Measurements from ENCODE around the gene CD276.

CD276 gene

DNA sequence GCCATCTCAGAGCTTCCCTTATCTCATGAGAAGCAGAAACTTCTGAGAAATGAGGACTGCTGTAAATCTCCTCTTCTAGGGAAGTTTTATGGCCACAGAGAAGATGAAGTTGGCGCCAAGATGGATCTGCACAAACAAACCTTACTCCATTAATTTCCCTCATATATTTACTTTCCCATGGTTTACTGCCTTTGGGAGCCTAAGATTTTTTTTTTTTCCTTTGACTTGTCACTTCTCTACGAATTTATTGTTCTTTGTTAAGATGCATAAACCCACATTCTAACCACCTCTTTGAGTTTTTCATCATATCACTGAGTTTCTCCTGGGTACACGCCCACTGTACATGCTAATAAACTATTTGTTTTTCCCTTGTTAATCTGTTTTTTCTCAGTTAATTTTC lies 29.5 kb upstream of the CD276 start:
- Histone ChIP-seq H3K4me3 (ENCODE audit: low read depth, low read length) (no peak overlapping the region), H3K27ac (no peak overlapping the region), H3K27me3 (replicated peaks) (no peaks in the 10 kb centered on the region), H3K36me3 (replicated peaks) (no peaks in the 10 kb centered on the region)
- DNase-seq, result no peak
- in situ Hi-C loops (cut with HindIII; ENCODE audit: low pct_ligation_motif_present, low sequenced_read_pairs), result no loop called here
- TF ChIP-seq CTCF (IDR thresholded peaks at IDR 0.05; ENCODE audit: low read depth, low read length, missing control alignments), result no peak

GRCh38 chr15:73655724-73656123 lies 28.5 kb upstream of the CD276 start:
- no peak for TF ChIP-seq CTCF (IDR thresholded peaks at IDR 0.05; ENCODE audit: low read depth, low read length, missing control alignments)
- Histone ChIP-seq H3K27ac (no peak overlapping the region), H3K4me3 (ENCODE audit: low read depth, low read length) (no peak overlapping the region), H3K27me3 (replicated peaks) (no peaks in the 10 kb centered on the region), H3K36me3 (replicated peaks) (no peaks in the 10 kb centered on the region)
- no peak for DNase-seq
- in situ Hi-C loops (cut with HindIII; ENCODE audit: low pct_ligation_motif_present, low sequenced_read_pairs), result no loop called here

DNA sequence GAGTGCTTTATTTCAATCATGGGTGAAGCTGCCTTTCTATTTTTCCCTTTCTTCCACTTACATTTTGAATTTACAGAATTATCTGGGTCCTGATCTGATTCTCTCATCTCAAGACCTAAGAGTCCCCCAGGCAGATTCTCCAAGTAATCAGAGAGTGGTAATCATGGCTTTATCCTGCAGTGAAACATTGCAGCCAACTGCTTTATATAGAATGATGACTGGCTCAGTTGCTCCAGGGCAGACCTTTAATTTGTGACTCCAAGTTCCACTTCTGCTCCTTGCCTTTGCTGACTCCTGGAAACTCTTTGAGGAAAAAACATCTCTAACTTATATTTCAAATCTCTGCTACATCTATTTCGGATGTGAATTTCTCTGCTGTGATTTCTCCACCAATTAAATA lies 25.5 kb upstream of the CD276 start:
- H3K27me3 ChIP-seq (replicated peaks), result no peaks in the 10 kb centered on the region
- H3K27ac ChIP-seq, result no peak overlapping the region
- in situ Hi-C loops (cut with HindIII; ENCODE audit: low pct_ligation_motif_present, low sequenced_read_pairs), result no loop called here
- DNase-seq, result no peak
- no peak overlapping the region for H3K4me3 ChIP-seq (ENCODE audit: low read depth, low read length)
- no peak for TF ChIP-seq CTCF (IDR thresholded peaks at IDR 0.05; ENCODE audit: low read depth, low read length, missing control alignments)
- no peaks in the 10 kb centered on the region for H3K36me3 ChIP-seq (replicated peaks)

GRCh38 chr15:73660455-73660854 lies 23.7 kb upstream of the CD276 start:
- DNase-seq, result no peak
- H3K27ac ChIP-seq, result no peak overlapping the region
- in situ Hi-C loops (cut with HindIII; ENCODE audit: low pct_ligation_motif_present, low sequenced_read_pairs), result no loop called here
- no peak for TF ChIP-seq CTCF (IDR thresholded peaks at IDR 0.05; ENCODE audit: low read depth, low read length, missing control alignments)
- no peaks in the 10 kb centered on the region for H3K27me3 ChIP-seq (replicated peaks)
- H3K36me3 ChIP-seq (replicated peaks), result no peaks in the 10 kb centered on the region
- H3K4me3 ChIP-seq (ENCODE audit: low read depth, low read length), result no peak overlapping the region

GRCh38 chr15:73674587-73674986 lies 9.6 kb upstream of the CD276 start:
- Histone ChIP-seq H3K36me3 (replicated peaks) (no peaks in the 10 kb centered on the region), H3K27ac (no peak overlapping the region), H3K4me3 (ENCODE audit: low read depth, low read length) (no peak overlapping the region), H3K27me3 (replicated peaks) (peaks cover 2% of the 10 kb centered on the region)
- in situ Hi-C loops (cut with HindIII; ENCODE audit: low pct_ligation_motif_present, low sequenced_read_pairs), result no loop called here
- no peak for DNase-seq
- TF ChIP-seq CTCF (IDR thresholded peaks at IDR 0.05; ENCODE audit: low read depth, low read length, missing control alignments), result no peak

GRCh38 chr15:73677146-73677607 lies 7.0 kb upstream of the CD276 start:
- no peaks in the 10 kb centered on the region for H3K36me3 ChIP-seq (replicated peaks)
- DNase-seq, result peak; percentile 60
- in situ Hi-C loops (cut with HindIII; ENCODE audit: low pct_ligation_motif_present, low sequenced_read_pairs), result no loop called here
- peak; percentile 93 for TF ChIP-seq CTCF (IDR thresholded peaks at IDR 0.05; ENCODE audit: low read depth, low read length, missing control alignments)
- no peak overlapping the region for H3K27ac ChIP-seq
- H3K27me3 ChIP-seq (replicated peaks), result no peaks in the 10 kb centered on the region
- H3K4me3 ChIP-seq (ENCODE audit: low read depth, low read length), result no peak overlapping the region

All from brain microvascular endothelial cell (primary cell).